Right cardiac atrium (tissue), 5 donors: ENCODE data around the gene ATP11A. TPM values are rescaled to one million over a fixed set of nuclear protein-coding genes. Genes with fewer than 3 reads are reported as not detected.

Source experiments
- ATAC-seq, 2 donors: fragments of 200-7000 bp; cut with Tn5 transposase; one replicate each; pipeline versions ENCODE4 v1.8.0 to v1.9.1; 2020; ENCODE audit warnings: moderate library complexity in 2 of 2, mild to moderate bottlenecking in 1 of 2
- DNase-seq, 3 donors: peaks; one replicate each; pipeline ENCODE4 v3.0.0-alpha.2; 2020
- H3K27ac ChIP-seq: one replicate; pipeline ENCODE4 v1.5.1; 2013; ENCODE audit warnings: mild to moderate bottlenecking, low read length, control low read depth, moderate library complexity
- H3K27me3 ChIP-seq: one replicate; pipeline ENCODE4 v1.6.1; 2013; ENCODE audit not compliant: control insufficient read depth, insufficient read depth
- H3K4me1 ChIP-seq: one replicate; pipeline ENCODE4 v1.6.1; 2013; ENCODE audit warnings: low read length; ENCODE audit not compliant: control insufficient read depth, insufficient read depth
- H3K4me3 ChIP-seq: one replicate; pipeline ENCODE4 v1.5.1; 2013; ENCODE audit warnings: low read length, control low read depth
- H3K9me3 ChIP-seq: one replicate; pipeline ENCODE4 v1.6.1; 2013; ENCODE audit warnings: low read length; ENCODE audit not compliant: control insufficient read depth
- WGBS: extraction: QIAGEN DNeasy Blood & Tissue Kit; methylation state at CpG from one replicate; pipeline ENCODE4 v1.1.7; 2013; 5-methylcytosine and 5-hydroxymethylcytosine counted together
- intact Hi-C, 4 donors: fragments of 100-400 bp; cut with DNase I; formaldehyde crosslinking; loops; one replicate each; pipeline versions ENCODE4 v1.11.0 to v1.14.0; 2022 to 2023
- polyA plus RNA-seq: library from polyadenylated mRNA; stranded (reverse); fragments of 200-250 nt; gene quantifications from one replicate; pipeline ENCODE4 v1.2.3, GENCODE V29; 2013
- total RNA-seq, 4 donors: library from RNA; stranded (reverse); fragmentation: NEBNext Ultra II Directional; extraction: Animal tissue kit (Norgen Biotek cat#: 25700); gene quantifications; one replicate each; pipeline ENCODE4 v1.2.1, GENCODE V29; 2021
- donor health status: healthy with polysubstance abuse.
- donor health status: DM: no; HTN: yes; CAD: no.
- donor health status: DM: no; HTN: no; CAD: no.
- donor health status: DM: no; HTN: yes; CAD: no; lungs with severe emphysema.
- donor health status: DM: yes; HTN: yes; CAD: no.

Gene ATP11A
- total and polyA plus RNA-seq, 5 donors = 19.5 to 100 (median 83.4) TPM

- no peak for ATAC-seq
- no peaks in the 10 kb centered on the region for H3K9me3 ChIP-seq
- WGBS = 83% methylated on average over 4 of the region's 4 CpGs
- H3K27ac ChIP-seq = no peak overlapping the region
- H3K4me3 ChIP-seq = no peak overlapping the region
- no peaks in the 10 kb centered on the region for H3K27me3 ChIP-seq
- peaks cover 10% of the 10 kb centered on the region for H3K4me1 ChIP-seq
- intact Hi-C loops = no loop called here
- no peak for DNase-seq
Measured at GRCh38 chr13:112695121-112695520, 5.3 kb downstream of the ATP11A start.

- DNase-seq (no peak), ATAC-seq (no peak)
- intact Hi-C loops = no loop called here
- no peak overlapping the region for H3K4me3 ChIP-seq
- H3K4me1 ChIP-seq = peaks cover 10% of the 10 kb centered on the region
- 97% methylated on average over 53 of the region's 53 CpGs for WGBS
- H3K9me3 ChIP-seq = no peaks in the 10 kb centered on the region
- H3K27me3 ChIP-seq = no peaks in the 10 kb centered on the region
- no peak overlapping the region for H3K27ac ChIP-seq
Measured at GRCh38 chr13:112696001-112696868, 6.4 kb downstream of the ATP11A start.

DNA sequence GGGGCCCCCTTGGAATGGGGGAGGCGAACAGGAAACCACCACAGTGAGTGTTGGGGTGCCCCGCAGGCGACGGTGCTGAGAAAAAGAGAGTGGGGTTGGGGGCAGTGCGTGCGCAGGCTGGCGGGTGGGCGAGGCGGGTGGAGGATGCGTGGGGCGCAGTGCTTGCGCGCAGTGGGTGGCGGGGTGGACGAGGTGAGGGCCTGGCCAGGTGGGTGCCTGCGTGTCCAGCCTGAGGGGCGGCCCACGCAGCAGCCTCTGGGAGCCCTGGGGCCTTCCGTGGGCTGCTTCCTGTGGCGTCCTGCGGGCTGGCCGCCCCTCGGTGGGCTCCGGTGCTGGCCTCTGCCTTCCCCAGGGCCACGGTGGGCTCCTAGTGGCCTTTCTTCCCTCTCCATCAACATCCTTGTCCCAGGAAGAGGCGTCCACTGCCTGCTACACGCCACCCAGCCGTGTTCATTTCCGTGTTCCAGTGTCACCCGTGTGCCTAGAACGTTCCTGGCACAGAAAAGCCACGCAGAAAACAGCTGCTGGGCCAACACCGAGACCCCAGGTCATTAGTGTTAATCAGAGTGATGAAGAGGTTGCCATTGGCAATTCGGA is 7.1 kb downstream of the ATP11A start:
- peaks cover 8% of the 10 kb centered on the region for H3K4me1 ChIP-seq
- WGBS = 96% methylated on average over 34 of the region's 34 CpGs
- H3K27ac ChIP-seq = no peak overlapping the region
- intact Hi-C loops = no loop called here
- DNase-seq (no peak), ATAC-seq (no peak)
- H3K9me3 ChIP-seq = no peaks in the 10 kb centered on the region
- no peaks in the 10 kb centered on the region for H3K27me3 ChIP-seq
- no peak overlapping the region for H3K4me3 ChIP-seq

DNA sequence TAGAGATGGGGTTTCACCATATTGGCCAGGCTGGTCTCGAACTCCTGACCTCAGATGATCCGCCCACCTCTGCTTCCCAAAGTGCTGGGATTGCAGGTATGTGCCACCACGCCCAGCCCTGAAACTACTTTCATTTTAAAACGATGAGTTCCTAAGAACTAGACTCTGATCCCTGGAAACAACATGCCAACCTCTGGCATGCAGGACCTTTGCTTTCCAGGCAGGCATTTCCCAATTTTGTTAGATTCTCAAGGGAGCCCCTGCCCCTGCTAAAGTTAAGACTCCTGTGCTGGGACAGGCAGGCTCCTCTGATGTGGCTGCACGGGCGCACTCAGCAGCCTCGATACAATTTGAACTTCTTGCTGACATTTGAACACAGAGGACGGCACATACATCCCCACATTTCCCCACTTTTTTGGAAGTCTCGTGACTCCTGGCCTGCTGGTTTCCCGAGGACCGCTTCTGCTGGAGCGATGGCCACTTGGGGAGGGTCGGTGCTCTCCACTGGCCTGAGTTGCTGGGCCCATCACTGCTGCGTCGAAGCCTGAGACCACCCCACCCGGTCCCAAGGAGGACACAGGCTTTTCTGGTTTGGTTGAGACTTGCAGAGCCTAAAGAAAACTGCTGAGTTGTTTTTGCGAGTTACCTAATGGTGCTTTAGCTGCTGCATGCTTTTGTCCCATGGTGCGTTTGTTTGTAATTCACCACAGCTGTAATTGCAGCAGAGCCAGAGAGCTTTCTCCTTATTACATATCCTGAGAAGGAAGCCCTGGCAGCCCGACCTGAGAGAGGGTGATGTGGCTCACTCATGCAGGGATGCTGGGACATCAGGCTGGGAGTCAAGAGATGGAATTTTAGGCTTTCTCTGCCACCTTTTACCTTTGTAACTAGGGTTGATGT is 8.2 kb downstream of the ATP11A start:
- DNase-seq (peak in 1 of 3 donors; percentile 49), ATAC-seq (no peak)
- H3K27me3 ChIP-seq = no peaks in the 10 kb centered on the region
- H3K4me1 ChIP-seq = peaks cover 5% of the 10 kb centered on the region
- no peak overlapping the region for H3K27ac ChIP-seq
- 69% methylated on average over 19 of the region's 19 CpGs for WGBS
- intact Hi-C loops = no loop called here
- no peak overlapping the region for H3K4me3 ChIP-seq
- no peaks in the 10 kb centered on the region for H3K9me3 ChIP-seq

- H3K9me3 ChIP-seq = no peaks in the 10 kb centered on the region
- no peak for DNase-seq
- no peaks in the 10 kb centered on the region for H3K27me3 ChIP-seq
- 64% methylated on average over 13 of the region's 13 CpGs for WGBS
- intact Hi-C loops = no loop called here
- H3K4me1 ChIP-seq = peaks cover 4% of the 10 kb centered on the region
- ATAC-seq = no peak
- H3K4me3 ChIP-seq = no peak overlapping the region
- no peak overlapping the region for H3K27ac ChIP-seq
Measured at GRCh38 chr13:112699322-112699918, 9.6 kb downstream of the ATP11A start.

DNA sequence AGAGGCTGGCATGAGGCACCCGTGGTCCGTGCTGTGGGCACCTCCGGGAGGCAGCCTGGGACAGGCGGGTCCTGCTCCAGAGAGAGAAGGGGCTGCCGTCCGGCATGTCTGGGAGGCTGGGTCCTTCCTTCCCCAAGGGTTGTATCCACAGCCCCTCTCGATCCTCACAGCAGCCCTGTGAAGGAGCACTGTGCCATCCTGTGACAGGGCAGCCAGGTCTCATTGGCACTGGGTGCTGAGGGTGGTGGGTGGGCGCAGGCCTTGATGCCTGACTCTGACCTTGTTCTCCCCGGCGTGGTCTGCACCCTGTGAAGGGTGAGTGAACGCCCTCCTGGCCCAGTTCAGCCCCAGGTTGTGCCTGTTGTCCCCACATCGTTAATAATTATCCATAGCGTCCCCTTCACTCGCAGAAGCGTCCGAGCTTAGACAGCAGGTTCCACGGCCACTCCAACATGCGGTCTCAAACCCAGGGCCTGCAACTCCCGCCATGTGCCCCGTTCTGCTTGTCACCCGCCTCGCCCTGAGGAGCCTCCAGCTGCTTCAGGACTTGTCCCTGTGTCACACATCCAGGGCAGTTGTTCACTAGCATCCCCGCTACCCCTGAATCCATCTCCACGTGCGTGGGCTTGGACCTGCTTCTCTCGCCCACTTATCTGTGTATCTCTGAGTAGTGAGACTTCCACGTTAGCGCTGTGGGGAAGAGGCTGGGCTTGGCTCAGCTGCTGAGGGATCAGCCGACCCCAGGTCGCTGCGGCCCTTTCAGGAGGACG is 10.6 kb downstream of the ATP11A start:
- DNase-seq (no peak), ATAC-seq (peak; percentile 6 to 9)
- Histone ChIP-seq H3K27me3 (no peaks in the 10 kb centered on the region), H3K4me3 (no peak overlapping the region), H3K9me3 (no peaks in the 10 kb centered on the region), H3K4me1 (peaks cover 5% of the 10 kb centered on the region), H3K27ac (peak overlapping the region; percentile 8)
- intact Hi-C loops = no loop called here
- WGBS = 87% methylated on average over 32 of the region's 32 CpGs

GRCh38 chr13:112702341-112702985 is 12.6 kb downstream of the ATP11A start:
- Histone ChIP-seq H3K4me3 (no peak overlapping the region), H3K9me3 (no peaks in the 10 kb centered on the region), H3K27ac (no peak overlapping the region), H3K4me1 (peaks cover 5% of the 10 kb centered on the region), H3K27me3 (no peaks in the 10 kb centered on the region)
- intact Hi-C loops = no loop called here
- WGBS = 88% methylated on average over 32 of the region's 32 CpGs
- no peak for DNase-seq
- no peak for ATAC-seq

DNA sequence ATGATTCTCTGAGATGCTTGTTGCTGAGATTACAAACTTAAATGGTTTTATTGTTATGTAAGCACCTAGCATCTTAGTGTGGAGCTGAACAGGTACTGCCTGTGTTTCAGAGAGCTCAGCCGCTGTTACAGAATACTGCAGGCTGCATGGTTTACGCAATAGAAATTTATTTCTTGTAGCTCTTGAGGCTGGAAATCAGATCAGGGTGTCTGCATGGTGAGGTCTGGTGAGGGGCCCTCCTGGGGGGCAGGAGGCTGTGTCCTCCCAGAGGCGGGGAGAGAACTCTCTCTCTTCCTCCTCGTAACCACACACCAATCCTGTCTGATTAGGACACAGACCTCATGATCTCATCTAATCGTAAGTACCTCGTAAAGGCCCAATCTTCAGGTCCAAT is 13.1 kb downstream of the ATP11A start:
- no peaks in the 10 kb centered on the region for H3K9me3 ChIP-seq
- 84% methylated on average over 6 of the region's 6 CpGs for WGBS
- H3K27ac ChIP-seq = no peak overlapping the region
- intact Hi-C loops = no loop called here
- DNase-seq (no peak), ATAC-seq (no peak)
- no peaks in the 10 kb centered on the region for H3K27me3 ChIP-seq
- H3K4me1 ChIP-seq = peaks cover 5% of the 10 kb centered on the region
- H3K4me3 ChIP-seq = no peak overlapping the region

- no peaks in the 10 kb centered on the region for H3K27me3 ChIP-seq
- WGBS = 84% methylated on average over 22 of the region's 22 CpGs
- DNase-seq = no peak
- no peaks in the 10 kb centered on the region for H3K9me3 ChIP-seq
- H3K4me1 ChIP-seq = peaks cover 5% of the 10 kb centered on the region
- H3K4me3 ChIP-seq = no peak overlapping the region
- H3K27ac ChIP-seq = peak overlapping the region; percentile 42
- no peak for ATAC-seq
- intact Hi-C loops = no loop called here
Measured at GRCh38 chr13:112703449-112704284, 13.8 kb downstream of the ATP11A start.
